ENCODE measurements around the gene CD37.
A peak's percentile ranks its signal among the peaks of the same experiment; 100 is the strongest.

Gene CD37

DNA sequence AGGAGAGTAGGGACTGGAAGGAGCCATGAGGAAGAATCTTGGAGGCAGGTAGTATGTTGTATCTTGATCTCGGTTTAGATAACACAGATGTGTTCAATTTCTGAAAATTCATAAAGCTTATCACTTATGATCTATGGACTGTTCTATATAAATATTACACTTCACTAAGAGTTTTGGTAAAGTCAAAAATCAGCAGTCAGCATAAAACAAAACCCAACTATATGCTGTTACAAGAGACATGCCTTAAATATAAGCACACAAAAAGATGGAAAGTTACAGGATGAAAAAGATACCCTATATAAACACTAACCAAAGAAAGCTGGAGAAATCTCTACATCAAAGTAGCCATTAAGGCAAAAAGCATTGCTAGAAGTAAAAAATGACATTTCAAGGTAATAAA is 48.4 kb downstream of the CD37 start:
- DNase-seq, result no peak

DNA sequence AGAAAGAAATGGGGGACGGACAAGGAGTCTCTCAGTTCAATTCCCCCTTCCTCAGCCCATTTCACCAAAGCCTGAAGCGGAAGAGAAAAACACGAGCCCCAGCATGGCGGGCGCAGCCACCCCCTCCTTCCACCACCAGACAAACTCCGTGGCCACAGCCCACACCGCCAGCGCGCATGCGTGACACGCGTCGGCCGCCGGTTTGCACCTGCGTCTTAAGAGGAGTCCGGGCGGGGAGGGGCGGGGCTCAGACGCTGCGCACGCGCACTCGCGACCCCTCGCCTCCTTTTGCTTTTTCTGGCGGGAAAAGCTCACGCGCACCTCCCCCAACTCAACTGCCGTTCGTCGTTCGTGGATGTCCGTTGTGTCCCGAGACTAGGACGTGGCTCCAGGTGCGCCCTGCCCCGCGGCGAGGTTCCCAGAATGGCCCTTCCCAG is 52.7 kb downstream of the CD37 start, which contains the start of gene KASH5:
Gene KASH5 (plus strand): TSS at position 314 of the 437 bp plus-strand sequence. CDS start 2,635 bp downstream, outside the sequence.
- peak; percentile 57 to 86 for DNase-seq

GRCh38 chr19:49389406-49389805 is 54.2 kb downstream of the CD37 start:
- DNase-seq, result no peak
